GM12891 (cell line): ENCODE results near the gene ITGA1.

Experiments
- POLR2A ChIP-seq: IDR thresholded peaks from 2 replicates; pipeline ENCODE4 v1.6.1; 2011; ENCODE audit warnings: low read depth, low read length, control low read depth
- POLR2AphosphoS5 ChIP-seq: IDR thresholded peaks from 2 replicates; pipeline ENCODE4 v1.6.1; 2011; ENCODE audit warnings: low read depth, low read length, control low read depth
- TAF1 ChIP-seq: IDR thresholded peaks from 2 replicates; pipeline ENCODE4 v1.6.1; 2011; ENCODE audit warnings: low read depth, low read length, control low read depth

DNA sequence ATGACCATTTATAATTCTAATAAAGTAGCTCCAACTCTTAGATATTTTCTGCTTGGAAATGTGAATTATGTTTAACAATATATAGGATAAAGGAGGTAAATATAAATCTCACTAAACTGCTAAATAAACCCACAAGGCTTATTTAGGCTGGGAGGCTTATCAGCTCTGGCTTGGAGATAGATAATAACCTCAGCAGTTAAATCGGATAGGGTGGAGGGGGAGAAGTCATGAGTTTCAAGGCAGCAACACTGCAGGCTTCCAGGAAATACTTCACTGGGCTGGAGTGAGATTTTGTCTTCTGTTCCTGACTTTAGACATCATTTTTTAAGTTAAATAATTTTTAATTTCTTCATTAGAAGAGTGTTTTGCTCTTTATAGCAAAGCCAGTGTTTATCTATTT, 121.5 kb downstream of the ITGA1 start:
- TF ChIP-seq POLR2A (no peak), POLR2AphosphoS5 (no peak), TAF1 (no peak)
